GM19455 (cell line): ENCODE measurements around the gene ADSS2.
"Not testable (repeated sequence)": the region's sequence is repeated elsewhere in the genome, so short reads cannot be mapped to it uniquely, and the experiment has no call there.

Experiments
- ATAC-seq: cut with Tn5 transposase; IDR thresholded peaks from one replicate; pipeline ENCODE4 v1.9.1; 2021; ENCODE audit not compliant: unreplicated experiment

The ADSS2 gene

GRCh38 chr1:244451539-244451950 lies at the start of gene ADSS2:
Gene ADSS2 (minus strand): TSS chr1:244451909. CDS start chr1:244451817, 92 bp downstream.
- peak; percentile 30 for ATAC-seq

GRCh38 chr1:244500515-244500914 lies 48.8 kb upstream of the ADSS2 start:
- ATAC-seq = not testable (repeated sequence)

GRCh38 chr1:244499484-244499883 lies 47.8 kb upstream of the ADSS2 start:
- not testable (repeated sequence) for ATAC-seq

- no peak for ATAC-seq
These were observed 46.1 kb upstream of the ADSS2 start for GRCh38 chr1:244497805-244498204.

DNA sequence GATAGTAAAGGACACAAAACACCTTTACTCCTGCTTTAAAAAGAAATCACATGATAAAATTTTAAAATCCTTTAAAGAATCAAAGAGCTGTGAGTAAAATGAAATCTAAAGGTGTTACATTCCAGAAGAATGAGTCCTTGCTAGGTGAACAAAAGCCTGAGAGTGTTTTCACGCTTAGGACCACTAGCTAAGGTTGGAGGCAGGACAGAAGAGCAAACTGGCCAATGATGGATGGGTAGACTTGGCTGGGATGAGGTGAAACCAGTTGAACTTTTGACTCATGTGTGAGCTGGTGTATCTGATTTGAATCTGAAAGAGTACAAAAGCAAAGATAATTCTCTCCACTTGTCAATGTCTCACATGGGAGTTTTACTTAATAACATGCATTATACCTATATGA lies 44.5 kb upstream of the ADSS2 start:
- ATAC-seq = no peak

GRCh38 chr1:244494653-244495052 lies 42.9 kb upstream of the ADSS2 start:
- ATAC-seq = no peak

DNA sequence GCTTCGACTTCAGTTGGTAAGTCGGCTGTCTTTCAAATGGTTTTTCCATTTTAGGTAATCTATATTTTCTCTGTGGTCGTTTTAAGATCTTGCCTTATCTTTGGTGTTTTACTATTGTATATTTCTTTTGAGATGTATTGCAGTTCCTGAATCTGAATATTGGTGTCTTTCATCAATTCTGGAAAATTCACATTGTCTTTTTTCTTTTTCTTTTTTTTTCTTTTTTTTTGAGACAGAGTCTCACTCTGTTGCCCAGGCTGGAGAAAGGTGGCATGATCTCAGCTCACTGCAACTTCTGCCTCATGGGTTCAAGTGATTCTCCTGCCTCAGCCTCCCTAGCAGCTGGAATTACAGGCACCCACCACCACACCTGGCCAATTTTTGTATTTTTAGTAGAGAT lies 33.3 kb upstream of the ADSS2 start:
- not testable (repeated sequence) for ATAC-seq

DNA sequence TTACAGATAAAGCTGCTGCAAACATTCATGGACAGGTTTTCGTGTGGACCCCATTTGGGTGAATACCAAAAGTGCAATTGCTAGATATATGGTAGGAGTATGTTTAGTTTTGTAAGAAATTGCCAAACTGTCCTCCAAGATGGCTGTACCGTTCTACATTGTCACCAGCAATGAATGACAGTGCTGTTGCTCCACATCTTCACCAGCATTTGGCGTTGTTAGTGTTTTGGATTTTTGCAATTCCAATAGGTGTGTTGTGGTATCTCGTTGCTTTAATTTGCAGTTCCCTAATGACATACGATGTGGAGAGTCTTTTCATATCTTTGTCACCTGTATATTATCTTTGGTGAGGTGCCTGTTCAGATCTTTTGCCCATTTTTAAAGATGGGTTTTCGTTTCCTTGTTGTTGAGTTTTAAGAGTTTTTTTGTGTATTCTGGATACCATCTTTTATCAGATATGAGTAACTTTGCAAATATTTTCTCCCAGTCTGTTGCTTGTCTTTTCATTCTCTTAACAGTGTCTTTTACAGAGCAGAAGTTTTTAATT lies 21.4 kb upstream of the ADSS2 start:
- ATAC-seq = no peak

DNA sequence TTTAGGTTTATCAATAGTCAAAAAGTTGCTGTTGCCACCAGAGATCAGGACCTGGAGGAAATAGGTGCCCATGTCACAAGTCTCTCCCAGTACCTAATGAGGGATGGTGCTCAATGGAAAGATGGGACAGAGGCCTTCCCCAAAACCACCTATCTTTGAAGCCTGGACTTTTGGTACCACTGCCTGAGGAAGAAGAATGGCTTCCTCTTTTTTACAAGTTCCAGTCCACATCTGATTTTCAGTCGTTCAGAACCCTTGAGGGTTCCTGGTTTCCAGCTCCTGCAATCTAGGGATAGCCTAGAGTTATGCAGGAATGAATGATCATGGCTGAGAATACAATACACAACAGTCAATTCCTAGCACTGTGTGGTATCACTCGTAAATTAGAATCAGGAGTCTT lies 15.0 kb upstream of the ADSS2 start:
- ATAC-seq = no peak

- ATAC-seq = peak; percentile 98
These were observed 9.7 kb upstream of the ADSS2 start, which contains the start of gene CATSPERE for GRCh38 chr1:244461245-244462071. Gene CATSPERE (plus strand): TSS chr1:244461273. CDS start chr1:244461430, 157 bp downstream.

GRCh38 chr1:244460197-244460596 lies 8.5 kb upstream of the ADSS2 start:
- no peak for ATAC-seq

- ATAC-seq = no peak
These were observed 7.1 kb upstream of the ADSS2 start for GRCh38 chr1:244458781-244459180.

DNA sequence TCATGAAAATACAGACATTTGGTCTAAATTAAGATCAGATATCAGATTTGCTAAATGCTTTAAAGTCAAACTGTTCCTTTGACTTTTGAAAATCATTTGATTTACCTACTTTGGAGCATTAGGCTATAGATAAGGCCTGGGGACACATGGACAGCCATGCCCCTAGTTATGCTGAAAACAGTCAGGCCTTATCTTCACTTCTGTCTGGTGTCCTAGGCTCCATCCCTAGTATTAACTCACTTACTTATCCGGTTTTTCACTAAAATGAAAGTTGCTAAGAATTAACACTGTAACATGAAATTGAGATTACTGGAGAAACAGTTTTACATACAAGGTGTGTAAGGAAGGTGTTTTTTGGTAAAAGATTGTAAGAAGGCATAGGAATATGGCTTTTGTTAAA lies 4.9 kb upstream of the ADSS2 start:
- no peak for ATAC-seq

DNA sequence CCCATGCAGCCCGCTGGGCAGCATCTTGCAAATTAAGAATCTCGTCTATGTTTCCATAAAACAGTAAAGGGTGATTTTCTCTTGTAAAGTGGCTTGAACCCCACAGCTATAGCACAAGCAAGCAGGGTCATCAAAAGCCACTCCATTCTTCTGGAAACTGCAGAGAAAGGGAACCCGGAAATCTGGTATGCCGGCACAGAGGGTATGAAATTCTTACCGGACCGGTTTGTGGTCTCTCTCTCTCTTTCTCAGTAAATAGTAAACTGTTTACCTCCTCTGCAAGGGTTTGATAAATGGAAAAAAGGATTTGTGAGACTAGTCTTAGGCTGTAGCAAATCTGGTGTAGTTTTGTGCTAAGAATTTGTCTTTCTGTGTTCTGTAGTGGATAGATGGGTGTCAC lies 2.7 kb upstream of the ADSS2 start:
- ATAC-seq = no peak

GRCh38 chr1:244451951-244452795 lies 464 bp upstream of the ADSS2 start:
- peak; percentile 93 for ATAC-seq

DNA sequence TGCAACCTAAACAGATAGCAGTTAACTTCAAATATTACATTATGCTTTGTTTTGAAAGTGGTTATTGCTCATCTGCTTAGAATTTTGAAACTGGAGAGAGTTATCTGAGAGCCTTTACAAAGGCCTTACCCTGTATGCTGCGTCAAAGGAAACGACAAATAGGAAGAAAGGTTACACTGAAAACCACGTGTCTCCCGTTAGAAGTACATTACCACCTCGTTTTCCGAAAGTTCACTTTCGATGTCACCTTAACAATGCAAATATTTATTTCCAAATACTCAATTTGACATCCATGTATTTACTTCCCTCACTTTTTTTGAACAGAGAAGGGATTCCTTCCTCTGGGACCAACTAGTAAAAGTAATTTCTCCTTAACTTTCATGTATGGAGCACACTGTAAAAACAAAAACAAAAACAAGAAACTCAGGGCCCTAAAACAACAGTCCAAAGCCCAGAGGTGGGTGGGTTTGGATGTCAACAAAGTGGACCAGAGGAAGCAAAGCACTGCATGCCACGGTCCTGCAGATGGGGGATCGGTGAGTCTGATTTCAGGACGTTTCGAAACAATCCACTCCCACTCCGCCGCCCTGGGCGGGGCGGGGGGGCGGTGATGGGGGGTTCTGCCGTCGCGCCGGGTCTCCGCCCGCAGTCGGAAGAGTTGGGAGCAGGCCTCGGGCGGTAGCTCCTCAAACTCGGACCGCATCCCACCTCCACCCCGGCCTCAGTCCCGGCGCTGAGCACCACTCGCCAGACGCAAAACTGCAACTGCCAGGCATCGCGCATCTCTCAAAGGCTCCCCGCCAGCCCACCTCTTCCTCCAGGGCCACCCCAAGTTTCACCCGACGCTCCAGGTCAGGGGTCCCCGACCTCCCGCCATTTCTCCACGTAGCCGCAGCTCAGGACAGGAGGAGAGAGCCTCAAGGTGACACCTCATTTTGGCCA lies 841 bp downstream of the ADSS2 start:
- ATAC-seq = peak; percentile 19

- no peak for ATAC-seq
These were observed 1.7 kb downstream of the ADSS2 start for GRCh38 chr1:244449936-244450508.

GRCh38 chr1:244448279-244449036 lies 3.3 kb downstream of the ADSS2 start:
- no peak for ATAC-seq

DNA sequence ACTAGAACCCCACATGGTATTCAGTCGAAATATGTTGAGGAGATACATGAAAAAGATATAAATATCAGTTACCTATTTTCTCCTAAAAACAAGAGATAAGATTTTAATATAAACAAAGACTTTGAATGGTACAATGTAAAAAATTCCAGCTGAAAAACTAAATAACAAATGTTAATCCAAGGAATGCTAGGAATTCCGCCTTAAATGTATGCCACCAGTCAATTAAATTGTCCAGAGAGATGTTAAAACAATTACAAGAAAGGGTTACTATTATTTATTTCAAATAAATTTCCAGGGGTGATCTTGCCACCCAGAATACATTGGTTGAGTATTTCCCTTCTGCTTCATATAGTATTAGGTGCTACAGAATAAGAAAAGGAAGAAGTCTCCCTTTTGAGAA lies 4.2 kb downstream of the ADSS2 start:
- ATAC-seq = no peak
